Liver (tissue), 9 donors: ENCODE data around the gene TTC33. TPM values are rescaled to one million over a fixed set of nuclear protein-coding genes. Genes with fewer than 3 reads are reported as not detected.

Experiments used
- DNase-seq: peaks from one replicate; pipeline ENCODE4 v3.0.0-alpha.2; 2017; ENCODE audit warnings: low spot score
- H3K27ac ChIP-seq, 2 donors: one replicate each; pipeline ENCODE4 v1.7.0; 2013; ENCODE audit warnings: inconsistent platforms in 2 of 2, low read length in 2 of 2, control low read depth in 1 of 2, low read depth in 1 of 2, mild to moderate bottlenecking in 1 of 2
- H3K27me3 ChIP-seq, 4 donors: one replicate each; pipeline versions ENCODE4 v1.6.1 to v1.7.0; 2013; ENCODE audit warnings: low read length in 3 of 4, inconsistent platforms in 1 of 4, mild to moderate bottlenecking in 1 of 4, moderate library complexity in 1 of 4; ENCODE audit not compliant: control insufficient read depth in 4 of 4, insufficient read depth in 4 of 4
- H3K36me3 ChIP-seq, 4 donors: one replicate each; pipeline versions ENCODE4 v1.6.1 to v1.7.0; 2013; ENCODE audit warnings: low read length in 3 of 4, mild to moderate bottlenecking in 3 of 4, low read depth in 1 of 4, moderate library complexity in 1 of 4; ENCODE audit not compliant: control insufficient read depth in 4 of 4, insufficient read depth in 3 of 4
- H3K4me1 ChIP-seq, 4 donors: one replicate each; pipeline versions ENCODE4 v1.6.1 to v1.7.0; 2013; ENCODE audit warnings: low read length in 3 of 4, mild to moderate bottlenecking in 3 of 4, moderate library complexity in 1 of 4; ENCODE audit not compliant: control insufficient read depth in 4 of 4, insufficient read depth in 4 of 4
- H3K4me3 ChIP-seq, 3 donors: one replicate each; pipeline versions ENCODE4 v1.6.1 to v1.7.0; 2013; ENCODE audit warnings: low read length in 3 of 3, control low read depth in 1 of 3, low read depth in 1 of 3, mild to moderate bottlenecking in 1 of 3
- H3K9ac ChIP-seq, 2 donors: one replicate each; pipeline ENCODE4 v1.7.0; 2013; ENCODE audit warnings: low read length in 2 of 2, mild to moderate bottlenecking in 2 of 2, moderate library complexity in 2 of 2, control low read depth in 1 of 2, low read depth in 1 of 2
- H3K9me3 ChIP-seq, 4 donors: one replicate each; pipeline versions ENCODE4 v1.6.1 to v1.7.0; 2013; ENCODE audit warnings: low read length in 3 of 4; ENCODE audit not compliant: control insufficient read depth in 4 of 4
- EGR1 ChIP-seq, 2 donors: IDR thresholded peaks; 2 replicates each; pipeline ENCODE4 v1.6.1; 2016 to 2018; ENCODE audit warnings: antibody characterized with exemption in 2 of 2, low read depth in 2 of 2
- FOXA1 ChIP-seq: IDR thresholded peaks from 2 replicates; pipeline ENCODE4 v1.6.1; 2016; ENCODE audit warnings: antibody characterized with exemption
- FOXA2 ChIP-seq: IDR thresholded peaks from 2 replicates; pipeline ENCODE4 v1.6.1; 2016; ENCODE audit warnings: antibody characterized with exemption
- GABPA ChIP-seq, 2 donors: IDR thresholded peaks in 1 of 2; conservative IDR thresholded peaks in 1 of 2; 2 replicates each; pipeline ENCODE4 v1.6.1; 2016; ENCODE audit warnings: antibody characterized with exemption in 2 of 2, mild to moderate bottlenecking in 1 of 2, moderate library complexity in 1 of 2
- HNF4A ChIP-seq, 2 donors: conservative IDR thresholded peaks; 2 replicates each; pipeline ENCODE4 v1.6.1; 2016; ENCODE audit warnings: antibody characterized with exemption in 2 of 2, mild to moderate bottlenecking in 2 of 2
- HNF4G ChIP-seq: IDR thresholded peaks from 2 replicates; pipeline ENCODE4 v1.6.1; 2016; ENCODE audit warnings: antibody characterized with exemption
- JUND ChIP-seq, 2 donors: IDR thresholded peaks; 2 replicates each; pipeline ENCODE4 v1.6.1; 2016; ENCODE audit warnings: antibody characterized with exemption in 2 of 2
- NR2F2 ChIP-seq: IDR thresholded peaks from 2 replicates; pipeline ENCODE4 v1.6.1; 2016; ENCODE audit warnings: antibody characterized with exemption
- RAD21 ChIP-seq, 2 donors: IDR thresholded peaks; 2 replicates each; pipeline ENCODE4 v1.6.1; 2016; ENCODE audit warnings: antibody characterized with exemption in 2 of 2, mild to moderate bottlenecking in 2 of 2
- RXRA ChIP-seq, 2 donors: IDR thresholded peaks; 2 replicates each; pipeline ENCODE4 v1.6.1; 2017 to 2018; ENCODE audit warnings: antibody characterized with exemption in 2 of 2, mild to moderate bottlenecking in 1 of 2
- SP1 ChIP-seq: IDR thresholded peaks from 2 replicates; pipeline ENCODE4 v1.6.1; 2018; ENCODE audit warnings: antibody characterized with exemption, mild to moderate bottlenecking
- TAF1 ChIP-seq: conservative IDR thresholded peaks from 2 replicates; pipeline ENCODE4 v1.6.1; 2016; ENCODE audit warnings: antibody characterized with exemption, mild to moderate bottlenecking
- YY1 ChIP-seq: IDR thresholded peaks from 2 replicates; pipeline ENCODE4 v1.6.1; 2016; ENCODE audit warnings: antibody characterized with exemption, mild to moderate bottlenecking
- WGBS: extraction: QIAGEN DNeasy Blood & Tissue Kit; methylation state at CpG from one replicate; pipeline ENCODE4 v1.1.7; 2013; 5-methylcytosine and 5-hydroxymethylcytosine counted together
- polyA plus RNA-seq, 2 donors: library from polyadenylated mRNA; stranded (reverse) in 1 of 2; unstranded in 1 of 2; fragments of 200-250 nt in 1 of 2; fragments of >200 nt in 1 of 2; fragmentation: Nextera tagmentation in 1 of 2; extraction: Ambion mirVana in 1 of 2; gene quantifications; one replicate each; pipeline versions ENCODE4 v1.2.1 to v1.2.3, GENCODE V29; 2013 to 2015
- total RNA-seq, 2 donors: library from RNA; depleted of rRNA; stranded (reverse); fragments of >200 nt; gene quantifications; one replicate each; pipeline ENCODE4 v1.2.3, GENCODE V29; 2014
- TF ChIP-seq, protein P1 (sequence below): fragments of 150-350 bp; IDR thresholded peaks from 2 replicates; pipeline ENCODE4 v1.5.1; 2017; ENCODE audit warnings: improper control_type of control experiment, low read depth, low read length; ENCODE audit not compliant: missing input control
- TF ChIP-seq, protein P2 (sequence below): IDR thresholded peaks from 2 replicates; pipeline ENCODE4 v1.6.1; 2016; ENCODE audit warnings: antibody characterized with exemption, mild to moderate bottlenecking
- TF ChIP-seq, protein P3 (sequence below): IDR thresholded peaks from 2 replicates; pipeline ENCODE4 v1.6.1; 2016; ENCODE audit warnings: antibody characterized with exemption
- TF ChIP-seq, protein P4 (sequence below): IDR thresholded peaks from 2 replicates; pipeline ENCODE4 v1.6.1; 2016; ENCODE audit warnings: antibody characterized with exemption
- TF ChIP-seq, protein P5 (sequence below): IDR thresholded peaks from 2 replicates; pipeline ENCODE4 v1.6.1; 2016; ENCODE audit warnings: antibody characterized with exemption
- donor health status: healthy.
- donor health status: healthy.
- donor health status: healthy.
- donor health status: healthy.
- donor health status: healthy.

TTC33 gene
- total and polyA plus RNA-seq, 4 donors: 4.3 to 12.0 (median 7.6) TPM

DNA sequence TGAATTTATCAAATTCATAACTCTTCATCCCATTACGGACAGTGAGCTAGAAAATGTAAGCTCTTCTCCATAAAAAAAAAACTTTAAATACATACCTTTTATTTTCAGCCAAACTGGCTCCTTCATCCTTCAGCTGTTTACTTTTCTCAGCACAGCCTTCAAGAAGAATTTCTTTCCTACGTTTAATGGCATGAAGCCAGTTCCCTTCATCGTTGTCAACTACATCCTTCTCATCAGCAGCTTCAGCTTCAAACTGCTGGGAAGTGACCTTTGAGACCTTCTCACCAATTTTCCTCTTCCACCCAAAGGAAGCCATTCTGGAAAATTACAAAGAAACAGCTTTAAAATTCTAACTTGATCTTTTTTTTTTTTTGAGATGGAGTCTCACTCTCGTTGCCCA, 9.1 kb downstream of the TTC33 start:
- H3K9me3 ChIP-seq: no peaks in the 10 kb centered on the region
- H3K4me3 ChIP-seq: no peak overlapping the region
- H3K27ac ChIP-seq: no peak overlapping the region
- 55% methylated on average over 4 of the region's 4 CpGs for WGBS
- peaks cover 0 to 2% (median 0%) of the 10 kb centered on the region in 4 donors for H3K36me3 ChIP-seq
- no peaks in the 10 kb centered on the region for H3K27me3 ChIP-seq
- TF ChIP-seq, protein P1, sequence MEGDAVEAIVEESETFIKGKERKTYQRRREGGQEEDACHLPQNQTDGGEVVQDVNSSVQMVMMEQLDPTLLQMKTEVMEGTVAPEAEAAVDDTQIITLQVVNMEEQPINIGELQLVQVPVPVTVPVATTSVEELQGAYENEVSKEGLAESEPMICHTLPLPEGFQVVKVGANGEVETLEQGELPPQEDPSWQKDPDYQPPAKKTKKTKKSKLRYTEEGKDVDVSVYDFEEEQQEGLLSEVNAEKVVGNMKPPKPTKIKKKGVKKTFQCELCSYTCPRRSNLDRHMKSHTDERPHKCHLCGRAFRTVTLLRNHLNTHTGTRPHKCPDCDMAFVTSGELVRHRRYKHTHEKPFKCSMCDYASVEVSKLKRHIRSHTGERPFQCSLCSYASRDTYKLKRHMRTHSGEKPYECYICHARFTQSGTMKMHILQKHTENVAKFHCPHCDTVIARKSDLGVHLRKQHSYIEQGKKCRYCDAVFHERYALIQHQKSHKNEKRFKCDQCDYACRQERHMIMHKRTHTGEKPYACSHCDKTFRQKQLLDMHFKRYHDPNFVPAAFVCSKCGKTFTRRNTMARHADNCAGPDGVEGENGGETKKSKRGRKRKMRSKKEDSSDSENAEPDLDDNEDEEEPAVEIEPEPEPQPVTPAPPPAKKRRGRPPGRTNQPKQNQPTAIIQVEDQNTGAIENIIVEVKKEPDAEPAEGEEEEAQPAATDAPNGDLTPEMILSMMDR: no peak
- TF ChIP-seq RXRA (IDR thresholded peaks at IDR 0.05) (no peak), FOXA1 (no peak), SP1 (no peak), HNF4G (no peak), EGR1 (IDR thresholded peaks at IDR 0.05; ENCODE audit: low read depth in 2 of 2) (no peak), TAF1 (no peak), RAD21 (IDR thresholded peaks at IDR 0.05) (no peak), JUND (IDR thresholded peaks at IDR 0.05) (no peak)
- TF ChIP-seq, protein P2, sequence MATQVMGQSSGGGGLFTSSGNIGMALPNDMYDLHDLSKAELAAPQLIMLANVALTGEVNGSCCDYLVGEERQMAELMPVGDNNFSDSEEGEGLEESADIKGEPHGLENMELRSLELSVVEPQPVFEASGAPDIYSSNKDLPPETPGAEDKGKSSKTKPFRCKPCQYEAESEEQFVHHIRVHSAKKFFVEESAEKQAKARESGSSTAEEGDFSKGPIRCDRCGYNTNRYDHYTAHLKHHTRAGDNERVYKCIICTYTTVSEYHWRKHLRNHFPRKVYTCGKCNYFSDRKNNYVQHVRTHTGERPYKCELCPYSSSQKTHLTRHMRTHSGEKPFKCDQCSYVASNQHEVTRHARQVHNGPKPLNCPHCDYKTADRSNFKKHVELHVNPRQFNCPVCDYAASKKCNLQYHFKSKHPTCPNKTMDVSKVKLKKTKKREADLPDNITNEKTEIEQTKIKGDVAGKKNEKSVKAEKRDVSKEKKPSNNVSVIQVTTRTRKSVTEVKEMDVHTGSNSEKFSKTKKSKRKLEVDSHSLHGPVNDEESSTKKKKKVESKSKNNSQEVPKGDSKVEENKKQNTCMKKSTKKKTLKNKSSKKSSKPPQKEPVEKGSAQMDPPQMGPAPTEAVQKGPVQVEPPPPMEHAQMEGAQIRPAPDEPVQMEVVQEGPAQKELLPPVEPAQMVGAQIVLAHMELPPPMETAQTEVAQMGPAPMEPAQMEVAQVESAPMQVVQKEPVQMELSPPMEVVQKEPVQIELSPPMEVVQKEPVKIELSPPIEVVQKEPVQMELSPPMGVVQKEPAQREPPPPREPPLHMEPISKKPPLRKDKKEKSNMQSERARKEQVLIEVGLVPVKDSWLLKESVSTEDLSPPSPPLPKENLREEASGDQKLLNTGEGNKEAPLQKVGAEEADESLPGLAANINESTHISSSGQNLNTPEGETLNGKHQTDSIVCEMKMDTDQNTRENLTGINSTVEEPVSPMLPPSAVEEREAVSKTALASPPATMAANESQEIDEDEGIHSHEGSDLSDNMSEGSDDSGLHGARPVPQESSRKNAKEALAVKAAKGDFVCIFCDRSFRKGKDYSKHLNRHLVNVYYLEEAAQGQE: no peak
- TF ChIP-seq, protein P3, sequence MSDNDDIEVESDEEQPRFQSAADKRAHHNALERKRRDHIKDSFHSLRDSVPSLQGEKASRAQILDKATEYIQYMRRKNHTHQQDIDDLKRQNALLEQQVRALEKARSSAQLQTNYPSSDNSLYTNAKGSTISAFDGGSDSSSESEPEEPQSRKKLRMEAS: no peak
- TF ChIP-seq, protein P4, sequence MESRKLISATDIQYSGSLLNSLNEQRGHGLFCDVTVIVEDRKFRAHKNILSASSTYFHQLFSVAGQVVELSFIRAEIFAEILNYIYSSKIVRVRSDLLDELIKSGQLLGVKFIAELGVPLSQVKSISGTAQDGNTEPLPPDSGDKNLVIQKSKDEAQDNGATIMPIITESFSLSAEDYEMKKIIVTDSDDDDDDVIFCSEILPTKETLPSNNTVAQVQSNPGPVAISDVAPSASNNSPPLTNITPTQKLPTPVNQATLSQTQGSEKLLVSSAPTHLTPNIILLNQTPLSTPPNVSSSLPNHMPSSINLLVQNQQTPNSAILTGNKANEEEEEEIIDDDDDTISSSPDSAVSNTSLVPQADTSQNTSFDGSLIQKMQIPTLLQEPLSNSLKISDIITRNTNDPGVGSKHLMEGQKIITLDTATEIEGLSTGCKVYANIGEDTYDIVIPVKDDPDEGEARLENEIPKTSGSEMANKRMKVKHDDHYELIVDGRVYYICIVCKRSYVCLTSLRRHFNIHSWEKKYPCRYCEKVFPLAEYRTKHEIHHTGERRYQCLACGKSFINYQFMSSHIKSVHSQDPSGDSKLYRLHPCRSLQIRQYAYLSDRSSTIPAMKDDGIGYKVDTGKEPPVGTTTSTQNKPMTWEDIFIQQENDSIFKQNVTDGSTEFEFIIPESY: no peak
- no peak for DNase-seq
- no peak overlapping the region for H3K9ac ChIP-seq
- no peaks in the 10 kb centered on the region for H3K4me1 ChIP-seq

DNA sequence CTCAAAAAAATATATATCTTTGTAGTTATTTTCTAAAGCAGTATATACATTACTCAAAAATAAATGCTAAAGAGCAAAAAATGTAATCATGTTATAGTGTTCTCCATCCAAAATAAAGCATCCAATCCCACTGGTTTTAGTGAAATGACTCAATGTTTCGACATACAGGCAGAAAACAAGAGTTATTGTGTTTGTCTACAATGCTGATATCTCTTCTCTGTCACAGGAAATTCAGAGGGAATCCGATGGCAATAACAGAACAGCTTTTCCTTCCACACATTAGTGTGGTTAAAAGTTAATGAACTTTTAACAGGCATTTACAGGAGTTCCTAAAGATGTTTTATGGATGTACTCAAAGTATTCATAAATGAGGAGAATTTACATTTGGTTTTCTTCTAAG, 12.0 kb downstream of the TTC33 start:
- no peak overlapping the region for H3K27ac ChIP-seq
- no peaks in the 10 kb centered on the region for H3K27me3 ChIP-seq
- H3K4me3 ChIP-seq: no peak overlapping the region
- peaks cover 0 to 16% (median 13%) of the 10 kb centered on the region in 4 donors for H3K36me3 ChIP-seq
- DNase-seq: no peak
- H3K9ac ChIP-seq: no peak overlapping the region
- no peaks in the 10 kb centered on the region for H3K4me1 ChIP-seq
- WGBS: 88% methylated on average over 2 of the region's 2 CpGs
- peaks cover 0 to 4% (median 0%) of the 10 kb centered on the region in 4 donors for H3K9me3 ChIP-seq
- TF ChIP-seq RXRA (IDR thresholded peaks at IDR 0.05) (no peak), SP1 (no peak), TAF1 (no peak), FOXA2 (no peak), GABPA (IDR thresholded peaks at IDR 0.05 in 1 of 2, conservative IDR thresholded peaks at IDR 0.05 in 1 of 2) (no peak), HNF4G (no peak), YY1 (no peak), EGR1 (IDR thresholded peaks at IDR 0.05; ENCODE audit: low read depth in 2 of 2) (no peak), FOXA1 (no peak), NR2F2 (no peak), HNF4A (conservative IDR thresholded peaks at IDR 0.05) (no peak)
- TF ChIP-seq, protein P4: no peak
- TF ChIP-seq, protein P2: no peak
- TF ChIP-seq, protein P5, sequence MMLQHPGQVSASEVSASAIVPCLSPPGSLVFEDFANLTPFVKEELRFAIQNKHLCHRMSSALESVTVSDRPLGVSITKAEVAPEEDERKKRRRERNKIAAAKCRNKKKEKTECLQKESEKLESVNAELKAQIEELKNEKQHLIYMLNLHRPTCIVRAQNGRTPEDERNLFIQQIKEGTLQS: no peak
